Neuronal stem cell (in vitro differentiated cells): ENCODE data around the gene CCDC85C.

Source experiments
- DNase-seq: peaks from one replicate; pipeline ENCODE4 v3.0.0-alpha.2; 2013; ENCODE audit warnings: low spot score
- H2AFZ ChIP-seq: one replicate; pipeline ENCODE4 v1.6.1; 2013; ENCODE audit warnings: mild to moderate bottlenecking, low read length, inconsistent platforms
- H2AK5ac ChIP-seq: 2 replicates; pipeline ENCODE4 v1.6.1; 2013; ENCODE audit warnings: low read depth, mild to moderate bottlenecking, inconsistent platforms, low read length, moderate library complexity, mixed read lengths
- H2BK120ac ChIP-seq: 2 replicates; pipeline ENCODE4 v1.6.1; 2013; ENCODE audit warnings: low read depth, mild to moderate bottlenecking, inconsistent platforms, low read length, moderate library complexity, mixed read lengths
- H2BK12ac ChIP-seq: one replicate; pipeline ENCODE4 v1.6.1; 2013; ENCODE audit warnings: low read length, inconsistent platforms
- H2BK15ac ChIP-seq: 2 replicates; pipeline ENCODE4 v1.6.1; 2013; ENCODE audit warnings: mild to moderate bottlenecking, low read length, inconsistent platforms, mixed read lengths
- H2BK5ac ChIP-seq: one replicate; pipeline ENCODE4 v1.6.1; 2013; ENCODE audit warnings: inconsistent platforms, mild to moderate bottlenecking, low read length, moderate library complexity
- H3K14ac ChIP-seq: one replicate; pipeline ENCODE4 v1.6.1; 2013; ENCODE audit warnings: low read length, inconsistent platforms
- H3K18ac ChIP-seq: 2 replicates; pipeline ENCODE4 v1.6.1; 2013; ENCODE audit warnings: low read length, inconsistent platforms
- H3K23ac ChIP-seq: 2 replicates; pipeline ENCODE4 v1.6.1; 2013; ENCODE audit warnings: low read depth, mild to moderate bottlenecking, mixed read lengths, low read length, inconsistent platforms; ENCODE audit not compliant: poor library complexity
- H3K27ac ChIP-seq: replicated peaks from 3 replicates; pipeline ENCODE4 v1.5.1; 2013; ENCODE audit warnings: low read length, inconsistent platforms
- H3K27me3 ChIP-seq, 3 experiments: 2 replicates each; pipeline ENCODE4 v1.6.1; 2013; ENCODE audit warnings: low read length in 3 of 3, mild to moderate bottlenecking in 2 of 3, inconsistent platforms in 1 of 3, low read depth in 1 of 3, mixed read lengths in 1 of 3, moderate library complexity in 1 of 3; ENCODE audit not compliant: control insufficient read depth in 3 of 3, insufficient read depth in 3 of 3
- H3K36me3 ChIP-seq, 2 donors: replicated peaks in 1 of 2; 2 replicates each; pipeline ENCODE4 v1.6.1; 2013; ENCODE audit warnings: low read length in 2 of 2; ENCODE audit not compliant: control insufficient read depth in 2 of 2, insufficient read depth in 2 of 2
- H3K4ac ChIP-seq: 2 replicates; pipeline ENCODE4 v1.6.1; 2013; ENCODE audit warnings: inconsistent platforms, mild to moderate bottlenecking, low read length, moderate library complexity
- H3K4me1 ChIP-seq, 2 donors: 1 replicate in 1 of 2; 2 replicates in 1 of 2; pipeline ENCODE4 v1.6.1; 2013; ENCODE audit warnings: low read length in 2 of 2, low read depth in 1 of 2; ENCODE audit not compliant: control insufficient read depth in 2 of 2, insufficient read depth in 1 of 2
- H3K4me2 ChIP-seq: one replicate; pipeline ENCODE4 v1.6.1; 2013; ENCODE audit warnings: mild to moderate bottlenecking, low read length, inconsistent platforms; ENCODE audit not compliant: insufficient read depth, poor library complexity, severe bottlenecking
- H3K4me3 ChIP-seq, 2 donors: 2 replicates each; pipeline ENCODE4 v1.5.1; 2013; ENCODE audit warnings: low read length in 2 of 2, mild to moderate bottlenecking in 2 of 2, inconsistent platforms in 1 of 2, moderate library complexity in 1 of 2
- H3K79me1 ChIP-seq: one replicate; pipeline ENCODE4 v1.6.1; 2013; ENCODE audit warnings: low read depth, mild to moderate bottlenecking, inconsistent platforms, low read length, moderate library complexity
- H3K9ac ChIP-seq: one replicate; pipeline ENCODE4 v1.6.1; 2013; ENCODE audit warnings: mild to moderate bottlenecking, low read depth, low read length, inconsistent platforms; ENCODE audit not compliant: poor library complexity
- H3K9me3 ChIP-seq, 2 donors: replicated peaks in 1 of 2; 2 replicates each; pipeline versions ENCODE3 to v1.6.1; 2013; ENCODE audit warnings: low read length in 2 of 2, mild to moderate bottlenecking in 2 of 2, inconsistent platforms in 1 of 2, low read depth in 1 of 2, mixed read lengths in 1 of 2, moderate library complexity in 1 of 2; ENCODE audit not compliant: control insufficient read depth in 2 of 2, insufficient read depth in 1 of 2
- H4K8ac ChIP-seq: one replicate; pipeline ENCODE4 v1.6.1; 2013; ENCODE audit warnings: low read depth, mild to moderate bottlenecking, inconsistent platforms, low read length, moderate library complexity
- H4K91ac ChIP-seq: one replicate; pipeline ENCODE4 v1.6.1; 2013; ENCODE audit warnings: low read length, low read depth, mild to moderate bottlenecking, inconsistent platforms; ENCODE audit not compliant: poor library complexity
- WGBS, 2 donors: extraction: QIAGEN DNeasy Blood & Tissue Kit; methylation state at CpG; one replicate each; pipeline ENCODE4 v1.1.7; 2013; ENCODE audit warnings: missing lambda C conversion rate in 2 of 2, mixed read lengths in 1 of 2; ENCODE audit not compliant: insufficient read length in 2 of 2, insufficient replicate concordance in 1 of 2; ENCODE audit errors: extremely low coverage in 2 of 2; 5-methylcytosine and 5-hydroxymethylcytosine counted together

CCDC85C gene

DNA sequence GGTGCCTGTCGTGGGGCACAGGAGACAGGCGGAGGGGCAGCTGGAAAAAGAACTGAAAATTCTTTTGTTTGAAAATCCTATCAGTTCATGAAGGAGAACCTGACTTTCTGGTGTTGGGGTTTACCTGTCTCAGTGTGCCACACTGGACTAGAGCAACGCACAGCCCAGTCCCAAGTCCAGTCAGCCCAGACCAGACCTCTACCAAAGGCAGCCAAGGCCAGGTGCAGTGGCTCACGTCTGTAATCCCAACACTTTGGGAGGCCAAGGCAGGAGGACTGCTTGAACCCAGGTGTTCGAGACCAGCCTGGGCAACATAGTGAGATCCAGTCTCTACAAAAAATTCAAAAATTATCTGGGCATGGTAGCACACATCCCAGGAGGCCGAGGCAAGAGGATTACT lies 4.6 kb downstream of the CCDC85C start:
- H3K27me3 ChIP-seq = peaks cover 0 to 47% (median 9%) of the 10 kb centered on the region in 3 experiments
- H4K91ac ChIP-seq = no peak overlapping the region
- H3K9ac ChIP-seq = no peak overlapping the region
- H2BK5ac ChIP-seq = no peak overlapping the region
- peaks cover 0 to 15% of the 10 kb centered on the region in 2 donors for H3K36me3 ChIP-seq
- no peak overlapping the region for H2BK12ac ChIP-seq
- no peak overlapping the region for H2AFZ ChIP-seq
- no peaks in the 10 kb centered on the region for H3K9me3 ChIP-seq
- H2BK120ac ChIP-seq = no peak overlapping the region
- no peak overlapping the region for H3K18ac ChIP-seq
- H3K79me1 ChIP-seq = peaks cover 25% of the 10 kb centered on the region
- H3K4ac ChIP-seq = no peak overlapping the region
- H3K4me2 ChIP-seq = no peak overlapping the region
- no peak overlapping the region for H4K8ac ChIP-seq
- no peak overlapping the region for H3K23ac ChIP-seq
- H3K4me3 ChIP-seq = no peak overlapping the region
- no peak overlapping the region for H2BK15ac ChIP-seq
- H3K14ac ChIP-seq = no peak overlapping the region
- DNase-seq = no peak
- H3K27ac ChIP-seq = no peak overlapping the region
- WGBS, 2 donors = no CpG with 5 or more reads among the region's 6 CpGs
- peaks cover 28 to 45% of the 10 kb centered on the region in 2 donors for H3K4me1 ChIP-seq
- no peak overlapping the region for H2AK5ac ChIP-seq

DNA sequence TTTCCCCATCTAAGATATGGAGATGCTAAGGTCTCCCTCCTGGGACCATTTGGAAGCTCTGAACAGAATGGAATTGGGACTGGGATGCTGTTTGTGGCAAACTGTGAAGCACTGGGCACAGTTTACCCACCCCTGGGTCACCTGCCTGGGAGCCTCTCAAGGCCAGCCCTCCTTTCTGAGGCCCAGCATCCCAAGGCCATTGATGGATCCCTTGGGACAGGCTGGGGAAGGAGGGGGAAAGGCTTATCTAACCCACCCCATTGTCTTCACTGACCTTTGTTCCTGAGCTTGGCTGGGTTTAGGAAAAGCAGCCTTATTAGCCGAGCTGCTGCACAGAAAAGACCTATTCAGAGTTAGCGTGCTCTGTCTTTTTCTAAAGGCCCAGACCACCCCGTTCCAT lies 5.2 kb downstream of the CCDC85C start:
- no peak overlapping the region for H3K23ac ChIP-seq
- peaks cover 0 to 15% of the 10 kb centered on the region in 2 donors for H3K36me3 ChIP-seq
- H3K27ac ChIP-seq = no peak overlapping the region
- H3K4ac ChIP-seq = no peak overlapping the region
- DNase-seq = peak; percentile 76
- H3K18ac ChIP-seq = peak overlapping the region; percentile 82
- H2BK5ac ChIP-seq = no peak overlapping the region
- H3K79me1 ChIP-seq = peaks cover 25% of the 10 kb centered on the region
- peaks cover 28 to 45% of the 10 kb centered on the region in 2 donors for H3K4me1 ChIP-seq
- H2BK120ac ChIP-seq = no peak overlapping the region
- H2AK5ac ChIP-seq = peak overlapping the region; percentile 43
- WGBS, 2 donors = no CpG with 5 or more reads among the region's 3 CpGs
- H3K9me3 ChIP-seq = no peaks in the 10 kb centered on the region
- no peak overlapping the region for H4K8ac ChIP-seq
- H3K27me3 ChIP-seq = peaks cover 0 to 47% (median 9%) of the 10 kb centered on the region in 3 experiments
- H2BK15ac ChIP-seq = no peak overlapping the region
- no peak overlapping the region for H3K4me3 ChIP-seq
- no peak overlapping the region for H3K14ac ChIP-seq
- H4K91ac ChIP-seq = no peak overlapping the region
- H2AFZ ChIP-seq = no peak overlapping the region
- H3K9ac ChIP-seq = no peak overlapping the region
- H3K4me2 ChIP-seq = no peak overlapping the region
- no peak overlapping the region for H2BK12ac ChIP-seq

DNA sequence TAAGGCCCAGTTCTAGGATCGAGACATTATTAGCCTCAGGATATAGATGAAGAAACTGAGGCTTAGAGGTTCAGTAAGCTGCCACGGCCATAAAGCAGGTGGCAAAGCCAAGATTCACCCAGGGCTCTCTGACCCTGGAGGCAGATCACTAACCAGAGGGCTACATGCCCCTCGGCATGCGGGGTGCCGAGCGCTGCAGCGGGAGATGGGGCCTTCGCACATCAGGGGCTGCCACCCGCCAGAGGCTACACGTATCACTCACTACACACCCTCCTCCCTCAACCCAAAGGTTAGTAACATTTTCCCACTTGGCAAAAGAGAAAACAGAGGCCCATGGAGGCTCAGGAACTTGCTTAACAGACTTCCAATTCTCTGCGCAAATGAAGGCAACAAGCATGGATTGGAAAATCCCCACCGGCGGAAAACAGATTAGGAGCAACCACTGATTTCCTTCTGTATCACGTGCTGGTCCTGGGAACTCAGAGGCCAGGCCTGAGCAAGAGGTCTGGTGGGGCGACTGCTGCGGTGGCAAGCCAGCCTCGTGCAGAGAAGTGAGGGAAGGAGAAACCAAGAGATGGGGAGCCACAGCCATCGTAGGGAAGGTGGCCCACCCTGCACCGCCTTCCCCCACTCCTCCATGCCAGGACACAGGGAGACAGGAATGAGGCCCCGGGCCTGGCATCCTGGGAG lies 6.0 kb downstream of the CCDC85C start:
- Histone ChIP-seq H3K9ac (no peak overlapping the region), H3K36me3 (peaks cover 0 to 15% of the 10 kb centered on the region in 2 donors)
- no CpG with 5 or more reads among the region's 20 CpGs for WGBS, 2 donors

GRCh38 chr14:99596772-99597171 lies 7.2 kb downstream of the CCDC85C start:
- no peak overlapping the region for H3K9ac ChIP-seq
- H4K91ac ChIP-seq = no peak overlapping the region
- no peak overlapping the region for H3K4me3 ChIP-seq
- H3K14ac ChIP-seq = no peak overlapping the region
- H2BK120ac ChIP-seq = no peak overlapping the region
- H3K4me2 ChIP-seq = no peak overlapping the region
- H3K4ac ChIP-seq = no peak overlapping the region
- no peak overlapping the region for H2BK15ac ChIP-seq
- no peaks in the 10 kb centered on the region for H3K9me3 ChIP-seq
- H3K23ac ChIP-seq = no peak overlapping the region
- H4K8ac ChIP-seq = no peak overlapping the region
- H3K18ac ChIP-seq = peak overlapping the region; percentile 23
- no CpG with 5 or more reads among the region's 7 CpGs for WGBS, 2 donors
- H2AFZ ChIP-seq = no peak overlapping the region
- H3K79me1 ChIP-seq = peaks cover 16% of the 10 kb centered on the region
- no peak for DNase-seq
- peaks cover 29 to 48% of the 10 kb centered on the region in 2 donors for H3K4me1 ChIP-seq
- no peak overlapping the region for H2BK12ac ChIP-seq
- no peak overlapping the region for H2AK5ac ChIP-seq
- H3K27me3 ChIP-seq = peaks cover 0 to 31% (median 0%) of the 10 kb centered on the region in 3 experiments
- H3K36me3 ChIP-seq = peaks cover 0 to 18% of the 10 kb centered on the region in 2 donors
- no peak overlapping the region for H3K27ac ChIP-seq
- no peak overlapping the region for H2BK5ac ChIP-seq

More for the DNA sequence above, 6.0 kb downstream of the CCDC85C start:
- H3K79me1 ChIP-seq = peaks cover 19% of the 10 kb centered on the region
- peak overlapping the region; percentile 82 for H3K18ac ChIP-seq
- H2BK15ac ChIP-seq = no peak overlapping the region
- no peak overlapping the region for H2BK120ac ChIP-seq
- no peak overlapping the region for H2AFZ ChIP-seq
- DNase-seq = no peak
- H3K4me3 ChIP-seq = no peak overlapping the region
- H4K8ac ChIP-seq = no peak overlapping the region
- no peak overlapping the region for H3K23ac ChIP-seq
- H3K4me1 ChIP-seq = peaks cover 30 to 47% of the 10 kb centered on the region in 2 donors
- no peak overlapping the region for H3K4ac ChIP-seq
- H2BK12ac ChIP-seq = peak overlapping the region; percentile 25
- H2BK5ac ChIP-seq = no peak overlapping the region
- no peaks in the 10 kb centered on the region for H3K9me3 ChIP-seq
- no peak overlapping the region for H3K4me2 ChIP-seq
- H3K27me3 ChIP-seq = peaks cover 0 to 40% (median 3%) of the 10 kb centered on the region in 3 experiments
- H3K27ac ChIP-seq = no peak overlapping the region
- peak overlapping the region; percentile 43 for H2AK5ac ChIP-seq
- no peak overlapping the region for H4K91ac ChIP-seq
- peak overlapping the region; percentile 86 for H3K14ac ChIP-seq
